C4-2B (cell line): Measurements from ENCODE around the gene THEM5.
A peak's percentile ranks its signal among the peaks of the same experiment; 100 is the strongest.

Experiments used
- H3K27ac ChIP-seq: fragments of 450-650 bp; 2 replicates; pipeline ENCODE4 v1.5.1; 2017
- ZFX ChIP-seq: fragments of 450-650 bp; IDR thresholded peaks from 2 replicates; pipeline ENCODE4 v1.6.1; 2017
- TF ChIP-seq, protein P1 (sequence below): fragments of 450-650 bp; conservative IDR thresholded peaks from 2 replicates; pipeline ENCODE4 v1.5.1; 2017; ENCODE audit warnings: mild to moderate bottlenecking

THEM5 gene

DNA sequence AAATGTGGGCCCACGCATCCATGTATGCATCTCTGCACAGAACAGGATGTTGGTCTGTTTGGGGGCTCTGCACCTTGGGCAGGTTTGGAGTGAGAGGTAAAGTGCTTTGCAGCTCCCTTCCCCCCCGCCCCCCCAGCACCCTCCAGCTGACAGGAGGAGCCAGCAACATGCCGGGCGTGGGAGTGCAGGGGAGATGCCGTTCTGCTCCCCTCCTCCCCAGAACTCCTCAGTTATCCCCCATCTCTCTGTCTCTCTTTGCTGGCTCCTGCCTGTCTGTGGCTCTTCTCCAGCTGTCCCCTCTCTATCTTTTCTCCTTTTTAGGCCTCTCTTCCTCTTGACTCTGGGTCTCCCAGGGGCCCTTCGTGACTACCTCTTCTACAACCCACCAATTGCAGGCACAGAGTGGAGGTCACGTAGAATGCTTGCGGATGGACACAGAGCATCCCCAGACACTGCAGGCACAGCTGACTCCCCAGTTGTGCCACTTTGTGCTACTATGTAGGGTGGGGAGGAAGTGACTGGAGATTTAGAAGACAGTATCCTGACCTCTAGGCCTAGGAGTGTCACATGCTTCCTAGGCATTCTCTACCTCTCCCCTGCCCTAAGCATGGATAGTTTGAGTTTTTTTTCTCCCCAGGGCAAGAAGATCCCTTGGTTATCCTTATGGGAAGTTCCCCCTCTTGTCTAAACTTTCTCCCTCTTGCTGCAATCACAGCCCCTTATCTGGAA is 20.2 kb downstream of the THEM5 start:
- H3K27ac ChIP-seq = peak overlapping the region; percentile 86
- TF ChIP-seq, protein P1, sequence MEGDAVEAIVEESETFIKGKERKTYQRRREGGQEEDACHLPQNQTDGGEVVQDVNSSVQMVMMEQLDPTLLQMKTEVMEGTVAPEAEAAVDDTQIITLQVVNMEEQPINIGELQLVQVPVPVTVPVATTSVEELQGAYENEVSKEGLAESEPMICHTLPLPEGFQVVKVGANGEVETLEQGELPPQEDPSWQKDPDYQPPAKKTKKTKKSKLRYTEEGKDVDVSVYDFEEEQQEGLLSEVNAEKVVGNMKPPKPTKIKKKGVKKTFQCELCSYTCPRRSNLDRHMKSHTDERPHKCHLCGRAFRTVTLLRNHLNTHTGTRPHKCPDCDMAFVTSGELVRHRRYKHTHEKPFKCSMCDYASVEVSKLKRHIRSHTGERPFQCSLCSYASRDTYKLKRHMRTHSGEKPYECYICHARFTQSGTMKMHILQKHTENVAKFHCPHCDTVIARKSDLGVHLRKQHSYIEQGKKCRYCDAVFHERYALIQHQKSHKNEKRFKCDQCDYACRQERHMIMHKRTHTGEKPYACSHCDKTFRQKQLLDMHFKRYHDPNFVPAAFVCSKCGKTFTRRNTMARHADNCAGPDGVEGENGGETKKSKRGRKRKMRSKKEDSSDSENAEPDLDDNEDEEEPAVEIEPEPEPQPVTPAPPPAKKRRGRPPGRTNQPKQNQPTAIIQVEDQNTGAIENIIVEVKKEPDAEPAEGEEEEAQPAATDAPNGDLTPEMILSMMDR = no peak
- TF ChIP-seq ZFX = no peak

DNA sequence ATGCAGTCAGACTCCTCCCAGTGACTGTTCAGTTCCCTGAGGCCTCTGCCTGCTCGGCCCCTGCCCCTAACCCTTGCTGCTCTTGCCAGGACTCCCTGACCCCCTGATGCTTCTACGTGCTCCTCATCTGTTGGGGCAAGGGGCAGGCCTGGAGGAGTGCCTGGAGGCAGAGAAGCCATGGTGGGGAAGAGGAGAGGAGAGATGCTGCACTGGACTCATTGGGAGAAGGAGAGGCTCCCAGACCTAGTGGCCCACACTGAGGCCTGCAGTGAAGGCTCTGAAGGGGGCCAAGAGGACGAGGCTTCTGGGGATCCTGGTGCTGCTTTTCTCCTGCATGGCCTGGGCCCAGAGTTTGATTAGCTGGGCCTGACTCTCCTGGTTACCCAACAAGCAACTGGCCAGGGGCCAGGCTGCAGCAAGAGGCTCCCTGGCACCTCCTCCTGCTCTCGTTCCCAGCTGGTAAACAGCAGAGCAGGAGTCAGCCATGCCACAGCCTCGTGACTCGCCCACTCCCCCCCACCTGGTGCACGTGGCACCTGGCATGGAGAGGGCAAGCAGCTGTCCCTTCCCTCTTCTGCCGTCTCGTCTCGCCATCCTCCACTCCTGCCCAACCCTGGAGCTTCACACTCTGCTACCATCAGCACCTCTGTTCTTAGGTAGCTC is 21.1 kb downstream of the THEM5 start:
- H3K27ac ChIP-seq = peak overlapping the region; percentile 86
- peak; percentile 43; the same call in 1 of the 2 replicates for TF ChIP-seq ZFX
- TF ChIP-seq, protein P1 = no peak

GRCh38 chr1:151831605-151832004 is 21.9 kb downstream of the THEM5 start, which contains the start of gene RORC:
Gene RORC, minus strand, starts transcription at chr1:151831802. Its CDS starts 38 bp downstream, at chr1:151831764.
- TF ChIP-seq, protein P1 = no peak
- TF ChIP-seq ZFX = peak; percentile 33; the same call in 1 of the 2 replicates
- H3K27ac ChIP-seq = peak within 1 kb of the TSS; percentile 86

DNA sequence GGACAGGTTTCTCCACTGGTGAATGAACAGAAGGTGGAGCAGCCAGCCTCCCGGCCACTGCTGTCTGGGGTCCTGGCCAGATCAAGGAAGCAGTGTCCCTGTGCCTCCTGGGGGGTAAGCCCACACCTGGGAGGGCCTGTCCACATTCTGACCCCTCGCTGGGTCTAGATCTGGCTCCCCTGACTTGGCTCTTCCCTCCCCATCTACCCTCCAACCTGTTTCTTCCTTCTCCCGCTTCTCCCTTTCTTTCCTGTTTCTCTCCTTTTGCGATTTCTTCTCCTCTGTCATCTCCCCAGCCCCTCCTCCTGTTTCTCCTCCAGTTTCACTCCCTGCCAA is 22.3 kb downstream of the THEM5 start:
- TF ChIP-seq ZFX = no peak

GRCh38 chr1:151830055-151830454 is 23.5 kb downstream of the THEM5 start:
- TF ChIP-seq, protein P1 = no peak
- no peak for TF ChIP-seq ZFX
- peak overlapping the region; percentile 86 for H3K27ac ChIP-seq

More for the DNA sequence above, 22.3 kb downstream of the THEM5 start:
- peak overlapping the region; percentile 86 for H3K27ac ChIP-seq

DNA sequence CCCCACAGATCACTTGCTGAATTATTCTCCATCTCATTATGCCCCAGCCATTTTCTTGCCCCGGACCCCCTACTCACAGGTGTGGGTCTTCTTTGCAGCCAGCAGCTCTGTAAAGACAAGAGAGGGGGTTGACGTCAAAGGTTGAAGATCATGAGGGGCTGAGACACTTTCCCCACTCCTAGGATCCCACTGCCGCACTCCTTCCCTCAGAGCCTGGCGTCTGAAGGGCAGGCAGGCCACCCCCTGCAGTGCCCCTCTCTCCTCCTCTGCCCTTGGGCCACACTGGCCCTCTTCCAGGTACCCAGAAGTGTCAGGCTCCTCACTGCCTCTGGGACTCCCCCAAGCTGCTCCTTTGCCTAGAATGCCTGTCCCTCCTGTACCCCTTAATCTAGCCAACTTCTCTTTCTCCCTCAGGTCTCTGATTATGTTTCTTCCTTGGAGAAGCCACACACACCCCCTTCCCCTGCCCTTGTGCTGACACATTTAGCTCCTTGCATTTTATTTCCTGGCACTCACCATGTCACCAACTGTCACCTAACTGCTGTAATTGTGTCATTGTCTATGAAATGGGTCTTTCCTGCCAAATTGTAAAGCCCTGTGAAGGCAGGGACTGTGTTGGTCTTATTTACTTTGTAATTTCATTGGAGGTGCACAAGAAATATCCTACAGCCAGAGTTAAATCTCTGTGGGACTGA is 24.0 kb downstream of the THEM5 start:
- no peak for TF ChIP-seq ZFX
- TF ChIP-seq, protein P1 = no peak
- peak overlapping the region; percentile 86 for H3K27ac ChIP-seq

GRCh38 chr1:151828921-151829320 is 24.6 kb downstream of the THEM5 start:
- no peak overlapping the region for H3K27ac ChIP-seq
- TF ChIP-seq, protein P1 = no peak
- no peak for TF ChIP-seq ZFX
